Right renal pelvis (tissue), 4 donors: ENCODE measurements around the gene EXT2. TPM values are rescaled to one million over a fixed set of nuclear protein-coding genes. Genes with fewer than 3 reads are reported as not detected.

ENCODE experiments used
- DNase-seq, 4 donors: peaks; one replicate each; pipeline ENCODE4 v3.0.0-alpha.2; 2013; ENCODE audit warnings: low read depth in 4 of 4, low spot score in 3 of 4, missing footprints in 1 of 4
- polyA plus RNA-seq, 4 donors: library from polyadenylated mRNA; unstranded; fragments of 120-200 nt; gene quantifications; one replicate each; pipeline ENCODE4 v1.2.1, GENCODE V29; 2013; ENCODE audit not compliant: insufficient read length in 4 of 4

Gene EXT2
- polyA plus RNA-seq, 4 donors = 71.2 to 78.2 (median 74.4) TPM

DNA sequence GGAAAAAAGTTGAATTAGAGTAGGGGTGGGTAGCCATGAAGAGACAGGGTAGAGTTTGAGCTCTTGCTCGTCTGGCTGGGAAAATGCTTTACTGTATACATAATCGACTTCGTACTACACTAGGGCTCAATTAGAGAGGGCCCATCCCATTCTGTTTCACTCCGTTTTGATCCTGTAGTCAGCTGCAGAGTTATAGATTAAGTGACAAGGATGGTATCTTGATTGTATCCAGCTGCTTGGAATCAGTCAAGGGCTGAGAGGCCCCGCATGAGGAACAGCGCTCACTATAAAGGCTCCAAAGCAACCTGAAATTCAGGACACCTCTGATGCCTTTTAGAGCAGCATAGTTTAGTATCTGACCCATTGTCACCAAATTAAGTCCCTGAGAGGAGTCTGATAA lies 132.9 kb downstream of the EXT2 start:
- no peak for DNase-seq

DNA sequence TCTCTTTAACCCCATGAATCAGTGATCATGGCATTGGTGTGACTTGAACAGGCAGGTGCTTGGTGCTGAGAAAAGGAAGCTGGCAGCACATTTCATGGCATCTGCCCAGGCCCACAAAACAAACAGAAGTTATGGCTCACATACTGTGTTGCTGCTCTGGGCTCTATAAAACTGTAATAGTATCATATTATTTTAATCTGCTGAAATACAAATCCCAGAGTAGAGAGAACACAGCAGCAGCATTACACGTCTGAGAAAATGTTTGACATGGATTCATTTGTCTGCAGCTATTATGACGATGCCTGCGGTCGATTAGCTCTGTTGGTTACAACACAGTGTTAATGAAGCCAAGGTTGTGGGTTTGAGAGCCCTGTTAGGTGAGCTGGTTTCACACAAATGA lies 133.6 kb downstream of the EXT2 start:
- no peak for DNase-seq

DNA sequence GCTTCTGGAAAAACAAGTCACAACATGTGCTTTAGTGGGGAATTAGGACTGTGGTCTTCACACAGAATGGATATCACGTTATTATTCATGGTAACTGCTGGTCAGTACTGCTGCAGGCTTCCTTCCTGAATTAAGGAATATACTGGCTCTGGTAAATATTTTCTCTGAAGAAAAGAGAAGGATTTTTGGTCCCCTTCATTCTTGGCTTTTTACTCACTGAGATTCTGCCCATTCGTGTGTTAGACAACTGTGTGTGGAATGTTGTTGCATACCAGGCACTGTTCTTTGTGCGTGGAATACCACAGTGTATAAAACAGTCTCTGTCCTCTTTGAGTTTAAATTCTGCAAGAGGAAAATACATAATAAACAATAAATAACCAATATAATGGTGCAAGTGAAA lies 134.1 kb downstream of the EXT2 start:
- DNase-seq = no peak

DNA sequence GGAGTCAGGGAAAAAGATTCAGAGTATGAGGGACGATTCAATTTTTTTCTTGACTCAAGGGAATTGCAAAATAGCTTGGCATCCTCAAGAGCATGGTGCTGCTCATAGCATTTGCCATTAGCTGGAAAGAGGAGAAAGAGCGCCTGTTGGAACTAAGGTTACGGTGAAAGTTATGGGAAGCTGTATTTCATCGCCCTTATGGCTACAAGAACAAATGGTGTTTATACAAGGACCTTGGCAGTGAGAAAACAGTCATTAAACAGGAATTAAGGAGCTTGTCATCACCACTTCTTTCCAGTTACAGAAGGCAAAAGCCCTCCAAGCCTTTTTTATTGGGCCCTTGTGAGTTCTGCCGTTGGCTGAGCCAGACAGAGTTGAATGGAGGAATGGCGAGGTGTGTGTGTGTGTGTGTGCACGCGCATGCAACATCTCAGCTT lies 140.3 kb downstream of the EXT2 start:
- peak; percentile 23 to 51 (median 40) for DNase-seq

DNA sequence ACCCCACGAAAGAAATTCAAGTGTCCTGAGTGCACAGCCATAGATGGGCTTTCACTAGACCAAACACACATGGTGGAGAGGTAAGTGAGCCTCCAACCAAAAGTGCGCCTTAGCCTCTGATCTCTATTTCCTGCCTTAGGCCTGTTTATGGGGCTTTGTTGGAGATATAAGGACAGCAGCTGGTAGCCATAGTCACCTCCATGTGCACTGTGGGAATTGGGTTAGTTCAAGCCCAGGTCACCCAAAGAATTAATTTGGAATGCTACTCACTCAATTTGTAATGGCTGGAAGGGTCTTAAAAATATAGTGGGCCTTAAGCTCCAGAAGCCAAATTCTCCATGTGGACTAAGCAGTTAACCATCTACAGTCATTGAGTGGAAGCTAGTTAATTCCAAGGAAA lies 140.8 kb downstream of the EXT2 start:
- DNase-seq = peak in 2 of 4 donors; percentile 14 to 43

DNA sequence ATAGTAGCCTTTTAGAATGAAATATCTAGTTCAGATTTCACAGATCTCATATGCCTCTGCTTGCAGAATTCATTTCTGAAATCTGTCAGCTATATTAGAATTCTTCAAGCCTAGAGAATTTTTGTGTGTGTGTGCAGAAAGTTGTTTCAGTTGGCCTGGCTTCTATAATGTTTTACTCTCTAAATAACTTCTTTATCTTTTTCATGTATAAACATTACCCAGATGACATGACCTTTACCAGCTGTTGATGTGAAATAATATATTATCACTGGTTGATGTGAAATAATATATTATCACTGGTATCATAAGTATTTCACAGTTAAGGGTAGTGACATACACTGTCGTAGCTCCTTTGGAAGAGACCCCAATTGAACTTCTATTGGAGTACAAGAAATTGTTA lies 141.7 kb downstream of the EXT2 start:
- no peak for DNase-seq

DNA sequence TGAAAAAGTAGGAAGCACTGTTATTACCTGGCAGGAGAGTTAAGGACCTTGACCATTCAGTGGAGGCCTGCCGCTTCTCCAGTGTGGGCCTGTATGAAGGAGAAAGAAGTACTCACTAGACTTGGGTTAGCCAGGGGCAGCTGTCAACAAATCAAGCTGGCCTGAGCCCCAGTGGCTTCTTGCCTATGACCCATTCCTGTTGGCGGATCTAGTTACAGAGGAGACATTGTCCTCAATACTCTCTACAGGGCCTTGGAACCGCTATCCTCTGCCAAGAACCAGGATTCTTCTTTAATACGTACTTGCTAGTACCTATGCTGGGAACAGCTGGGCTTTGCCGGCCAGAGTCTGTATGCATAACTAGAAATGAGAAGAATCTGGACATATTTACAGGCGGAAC lies 146.4 kb downstream of the EXT2 start:
- DNase-seq = no peak

DNA sequence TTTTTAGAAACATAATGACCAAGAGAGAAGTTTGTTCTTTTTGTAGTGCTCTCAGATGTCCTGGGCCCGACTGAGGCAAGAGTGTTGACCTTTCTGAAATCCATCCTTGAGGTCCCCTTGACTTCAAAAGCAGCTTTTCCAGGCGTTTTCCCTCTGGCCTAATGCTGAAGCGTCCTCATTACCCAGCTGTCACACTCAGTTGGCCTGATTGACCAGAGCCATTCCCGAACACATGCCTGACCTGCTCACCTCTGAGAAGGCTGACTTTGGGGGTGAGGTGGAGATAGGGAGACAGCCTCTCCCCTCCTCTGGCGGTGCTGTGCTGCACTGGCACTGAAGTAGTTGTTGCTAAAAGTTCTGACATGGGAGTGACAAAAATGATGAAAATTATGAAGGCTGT lies 147.6 kb downstream of the EXT2 start:
- DNase-seq = no peak

DNA sequence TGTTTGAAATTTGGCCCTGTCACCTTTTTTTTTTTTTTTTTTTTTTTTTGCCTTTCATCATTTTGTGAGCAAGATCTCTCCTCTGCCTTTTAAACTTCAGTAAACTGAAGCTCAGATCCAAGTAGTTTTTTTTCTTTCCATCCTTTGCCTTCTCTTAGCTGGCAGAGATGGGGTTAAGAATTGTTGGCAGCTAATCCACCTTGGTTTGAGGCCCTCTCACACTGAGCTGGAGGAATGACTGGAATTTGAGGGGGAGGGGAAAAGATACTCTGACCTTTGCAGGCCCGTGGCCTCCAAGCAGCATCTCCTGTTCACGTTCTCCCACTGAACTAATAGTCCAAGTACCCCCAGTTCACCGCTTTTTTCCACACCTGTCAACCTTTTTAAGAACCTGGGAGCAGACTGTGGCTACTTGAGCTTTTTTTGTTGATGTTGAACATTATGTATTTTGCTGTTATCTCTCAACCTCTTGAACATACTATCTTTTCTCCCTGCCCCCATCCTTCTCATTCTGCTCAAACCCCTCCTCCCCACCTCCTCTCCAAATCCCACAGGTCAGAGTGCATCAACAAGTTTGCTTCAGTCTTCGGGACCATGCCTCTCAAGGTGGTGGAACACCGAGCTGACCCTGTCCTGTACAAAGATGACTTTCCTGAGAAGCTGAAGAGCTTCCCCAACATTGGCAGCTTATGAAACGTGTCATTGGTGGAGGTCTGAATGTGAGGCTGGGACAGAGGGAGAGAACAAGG lies 148.3 kb downstream of the EXT2 start:
- DNase-seq = peak; percentile 21 to 54 (median 30)

DNA sequence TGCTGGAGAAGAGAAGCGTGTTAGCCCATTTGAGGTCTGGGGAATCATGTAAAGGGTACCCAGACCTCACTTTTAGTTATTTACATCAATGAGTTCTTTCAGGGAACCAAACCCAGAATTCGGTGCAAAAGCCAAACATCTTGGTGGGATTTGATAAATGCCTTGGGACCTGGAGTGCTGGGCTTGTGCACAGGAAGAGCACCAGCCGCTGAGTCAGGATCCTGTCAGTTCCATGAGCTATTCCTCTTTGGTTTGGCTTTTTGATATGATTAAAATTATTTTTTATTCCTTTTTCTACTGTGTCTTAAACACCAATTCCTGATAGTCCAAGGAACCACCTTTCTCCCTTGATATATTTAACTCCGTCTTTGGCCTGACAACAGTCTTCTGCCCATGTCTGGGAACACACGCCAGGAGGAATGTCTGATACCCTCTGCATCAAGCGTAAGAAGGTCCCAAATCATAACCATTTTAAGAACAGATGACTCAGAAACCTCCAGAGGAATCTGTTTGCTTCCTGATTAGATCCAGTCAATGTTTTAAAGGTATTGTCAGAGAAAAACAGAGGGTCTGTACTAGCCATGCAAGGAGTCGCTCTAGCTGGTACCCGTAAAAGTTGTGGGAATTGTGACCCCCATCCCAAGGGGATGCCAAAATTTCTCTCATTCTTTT lies 149.3 kb downstream of the EXT2 start:
- DNase-seq = no peak

DNA sequence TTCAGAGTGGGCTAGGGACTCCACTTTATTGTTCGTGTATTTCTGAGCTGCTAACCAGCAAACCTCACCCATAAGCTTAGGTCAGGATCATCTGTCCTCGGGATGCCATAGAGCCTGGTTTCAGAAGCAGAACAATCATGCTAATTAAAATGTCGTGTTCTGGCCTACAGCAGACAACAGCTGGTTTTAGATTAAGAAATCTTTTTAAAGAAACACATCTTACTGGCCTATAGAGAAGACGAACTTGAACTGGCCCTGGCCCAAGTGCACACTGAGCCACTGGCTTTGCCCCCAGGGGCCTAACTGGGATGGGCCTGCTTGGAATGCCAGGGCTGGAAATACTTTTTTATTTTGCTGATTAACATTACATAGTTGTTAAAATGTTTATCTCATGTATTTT lies 151.2 kb downstream of the EXT2 start:
- no peak for DNase-seq

DNA sequence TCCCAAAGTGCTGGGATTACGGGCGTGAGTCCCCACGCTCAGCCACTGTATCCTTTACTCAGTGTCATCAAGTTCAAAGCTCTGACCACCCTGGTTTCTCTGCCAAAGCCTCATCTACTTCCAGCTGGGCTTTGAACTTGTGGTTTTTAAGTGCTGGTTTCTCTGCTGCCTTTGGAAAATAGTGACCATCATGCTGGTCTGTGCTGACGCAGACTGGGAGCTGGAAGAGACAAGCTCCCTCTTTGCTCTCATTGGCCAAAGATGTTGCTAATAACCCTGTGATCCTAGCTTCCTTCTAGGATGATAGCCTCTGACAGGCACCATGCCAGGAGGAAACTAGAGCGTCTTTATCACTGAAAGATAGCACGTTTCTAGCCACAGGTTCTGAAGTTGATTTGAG lies 152.0 kb downstream of the EXT2 start:
- DNase-seq = no peak

DNA sequence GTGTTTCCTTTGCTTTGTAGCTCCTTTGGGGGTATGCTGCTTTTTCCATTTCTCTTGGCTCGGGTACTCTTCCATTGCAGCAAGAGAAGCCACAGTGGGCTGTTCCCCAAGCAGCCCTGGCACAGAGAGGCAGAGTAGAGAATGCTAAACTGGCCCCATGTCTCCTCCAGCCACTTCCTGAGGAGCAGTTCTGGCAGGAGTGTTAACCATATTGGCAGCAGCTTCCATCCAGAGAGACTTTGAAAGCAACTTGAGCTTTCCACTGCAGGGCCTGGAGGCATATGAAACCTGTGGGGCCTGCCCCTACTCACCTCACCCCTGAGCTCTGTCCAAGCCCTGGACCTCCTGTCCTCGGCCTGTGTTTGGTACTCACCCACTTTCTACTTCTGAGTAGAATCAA lies 152.6 kb downstream of the EXT2 start:
- DNase-seq = no peak

DNA sequence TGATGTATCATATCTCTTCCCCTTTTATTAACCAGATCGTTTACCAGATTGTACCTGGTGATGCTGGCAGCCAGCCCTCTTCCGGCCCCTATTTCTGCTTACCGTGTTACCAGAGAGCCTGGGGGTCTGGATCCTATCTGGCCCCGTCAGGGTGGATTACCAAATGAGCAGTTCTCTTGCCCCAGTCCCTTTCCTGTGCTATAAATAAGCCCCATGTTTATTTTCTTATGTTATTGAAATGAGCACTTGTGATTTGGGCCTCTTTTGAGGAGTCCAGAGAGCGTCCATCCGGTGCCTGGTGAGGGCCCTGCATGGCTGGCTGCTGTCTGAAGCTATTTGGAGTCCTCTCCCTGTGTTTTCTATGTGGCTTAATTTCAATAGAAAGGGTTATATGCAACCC lies 154.9 kb downstream of the EXT2 start:
- DNase-seq = no peak

DNA sequence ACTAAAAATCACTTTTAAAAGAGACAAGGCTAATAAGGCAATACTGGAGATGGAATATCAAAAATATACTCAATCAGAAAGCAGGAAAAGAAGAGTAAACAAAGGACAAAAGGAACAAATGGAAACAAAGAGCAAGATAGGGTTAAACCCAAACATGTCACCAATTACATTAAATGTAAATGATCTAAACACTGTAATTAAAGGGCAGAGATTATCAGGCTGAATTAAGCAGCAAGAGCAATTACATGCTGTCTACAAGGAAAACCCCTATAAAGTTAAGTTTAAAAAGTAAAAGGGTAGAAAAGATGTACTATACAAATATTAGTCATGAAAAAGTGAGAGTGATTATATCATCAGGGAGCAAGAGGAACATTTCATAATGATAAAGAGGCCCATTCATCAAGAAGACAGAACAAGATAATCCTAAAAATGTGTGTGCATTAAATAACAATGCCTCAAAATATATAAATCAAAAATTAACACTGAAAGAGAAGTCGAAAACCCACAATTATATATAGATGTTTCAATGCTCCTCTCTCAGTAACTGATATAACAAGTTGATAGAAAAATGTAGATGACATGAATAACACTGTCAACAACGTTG lies 157.6 kb downstream of the EXT2 start:
- DNase-seq = no peak

DNA sequence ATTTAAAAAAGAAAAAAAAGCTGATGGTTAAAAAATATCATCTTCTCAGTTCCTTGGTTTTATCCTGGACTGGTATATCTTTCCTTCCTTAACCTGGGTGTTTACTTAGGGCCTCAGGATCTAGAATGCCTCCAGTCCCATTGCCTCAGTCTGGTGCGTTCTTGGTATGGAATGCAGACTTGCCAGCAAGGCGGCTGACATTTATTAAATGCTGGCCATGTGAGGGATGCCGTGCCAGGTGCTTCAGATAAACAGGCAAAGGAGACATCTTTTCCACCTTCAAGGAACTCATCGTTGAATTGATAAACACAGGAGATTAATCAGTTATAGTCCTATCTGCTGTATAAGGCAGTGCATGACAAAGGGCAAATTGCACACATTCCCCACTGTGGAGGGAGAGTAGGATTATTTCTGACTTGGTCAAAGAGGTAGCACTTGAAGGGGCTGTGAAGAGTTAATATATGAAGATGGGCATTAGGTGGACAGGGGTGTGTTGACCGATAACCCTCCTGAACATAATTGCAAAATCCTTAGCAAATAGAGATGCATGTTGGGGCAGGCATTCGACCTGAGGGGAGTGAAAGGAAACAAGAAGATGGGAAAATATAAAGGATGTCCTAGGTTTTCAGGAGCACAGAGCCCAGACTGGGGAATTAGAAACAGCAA lies 160.1 kb downstream of the EXT2 start:
- DNase-seq = no peak

DNA sequence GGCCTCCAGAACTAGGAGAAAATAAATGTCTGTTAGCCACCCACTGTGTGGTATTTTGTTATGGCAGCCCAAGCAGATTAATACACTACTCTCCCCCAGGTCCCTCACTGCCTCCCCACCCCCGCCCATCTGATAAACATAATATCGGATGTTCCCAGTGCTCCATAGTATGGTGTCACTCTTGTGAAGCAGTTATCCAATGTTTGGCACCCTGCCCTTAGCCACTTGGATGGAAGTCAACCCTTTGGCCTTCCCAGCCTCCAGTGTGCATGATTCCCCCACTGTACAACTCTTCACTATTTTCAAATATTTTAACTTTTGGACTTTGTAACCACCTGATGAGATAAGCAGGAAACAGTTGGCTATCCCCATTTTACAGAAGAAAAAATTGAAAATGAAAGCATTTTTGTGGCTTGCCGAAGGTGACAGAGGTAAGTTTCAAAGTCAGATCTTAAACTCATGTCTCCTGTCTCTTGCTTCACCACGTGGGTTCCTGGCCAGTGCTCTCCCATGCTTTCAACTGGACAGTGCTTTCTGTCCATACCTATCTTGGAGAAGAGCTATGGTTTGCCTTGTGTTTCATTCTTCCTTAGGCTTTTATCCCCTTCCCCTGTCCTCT lies 161.3 kb downstream of the EXT2 start:
- DNase-seq = no peak

DNA sequence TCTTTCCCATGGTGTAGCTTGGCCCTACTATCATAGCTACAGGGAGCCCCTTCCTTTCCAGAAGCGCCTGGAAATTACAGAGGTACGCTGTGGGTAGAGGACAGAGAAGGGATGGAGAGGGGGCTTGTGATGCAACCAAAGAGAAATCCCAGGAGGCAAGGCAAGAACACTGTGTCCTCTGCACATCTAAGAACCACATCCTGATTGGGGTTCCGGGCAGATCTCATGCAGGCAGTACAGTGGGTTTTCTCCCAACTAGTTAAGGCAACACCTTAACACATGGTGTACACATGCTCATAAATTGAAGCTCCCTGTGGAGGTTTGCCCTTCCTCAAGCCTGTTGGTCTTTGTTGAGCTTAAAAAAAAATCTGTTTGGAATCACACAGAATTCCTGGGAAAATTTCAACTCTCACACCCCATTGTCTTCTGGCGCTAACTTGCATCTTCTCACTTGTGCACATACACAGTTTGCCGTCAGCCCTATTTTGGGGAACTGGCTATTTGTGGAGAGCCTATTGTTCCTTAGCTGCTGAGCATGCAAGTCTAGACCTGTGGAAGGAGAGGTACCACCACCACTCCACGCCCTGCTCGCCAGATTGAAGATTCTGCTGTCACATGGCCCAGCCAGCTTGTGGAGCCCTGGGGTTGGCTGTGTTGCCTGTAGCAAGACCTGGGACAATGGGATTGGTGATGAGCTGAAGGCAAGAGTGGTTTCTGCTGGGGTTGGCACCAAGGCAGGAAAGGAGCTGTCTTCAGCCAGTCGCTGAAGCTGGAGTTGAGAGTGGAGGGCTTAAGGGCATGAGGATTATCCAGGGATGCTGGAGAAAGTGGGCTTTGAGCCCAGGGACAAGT lies 162.1 kb downstream of the EXT2 start:
- no peak for DNase-seq

DNA sequence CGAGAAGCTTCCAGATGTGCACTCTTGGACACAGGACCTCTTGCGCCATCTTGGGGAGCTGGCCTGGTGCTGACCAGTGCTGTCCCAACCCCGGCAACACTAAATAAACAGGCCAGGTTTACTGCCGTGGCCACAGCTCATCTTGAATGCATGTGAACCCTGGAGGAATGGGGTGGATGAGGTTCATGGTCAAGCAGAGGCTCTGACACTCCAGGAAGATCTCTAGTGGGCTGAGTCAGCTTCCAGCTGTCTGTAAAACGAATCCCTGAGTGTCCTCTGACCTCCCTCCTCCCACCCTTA lies 162.7 kb downstream of the EXT2 start:
- no peak for DNase-seq

DNA sequence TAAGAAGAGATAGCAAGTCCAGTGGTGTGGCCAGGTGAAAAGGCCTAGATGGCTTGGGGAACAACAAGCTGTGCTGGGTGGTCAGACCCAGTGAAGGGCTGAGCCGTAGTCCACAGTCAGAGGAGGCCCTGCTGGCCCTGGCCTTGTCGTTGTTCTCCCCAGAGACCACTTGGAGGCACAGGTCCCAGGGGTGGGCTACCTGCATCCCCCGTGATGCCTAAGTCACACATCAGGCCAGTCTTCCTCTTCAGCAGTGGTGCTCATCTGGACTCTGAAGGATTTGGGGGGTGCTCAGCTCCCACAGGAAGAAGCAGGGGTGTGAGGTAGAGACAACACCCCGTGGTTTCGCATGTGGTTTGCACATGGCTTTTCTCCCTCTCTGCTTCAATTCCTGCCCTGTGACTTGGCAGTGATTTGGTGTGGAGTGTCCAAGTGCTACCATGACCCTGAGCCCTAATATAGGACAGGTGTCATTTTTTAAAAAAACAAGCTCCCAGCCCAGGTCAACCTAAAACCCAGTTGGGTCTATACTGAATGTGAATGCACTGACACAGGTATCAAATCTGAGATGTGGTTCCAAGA lies 163.5 kb downstream of the EXT2 start:
- DNase-seq = no peak
